Measurements from ENCODE around the gene NR1I3.

DNA sequence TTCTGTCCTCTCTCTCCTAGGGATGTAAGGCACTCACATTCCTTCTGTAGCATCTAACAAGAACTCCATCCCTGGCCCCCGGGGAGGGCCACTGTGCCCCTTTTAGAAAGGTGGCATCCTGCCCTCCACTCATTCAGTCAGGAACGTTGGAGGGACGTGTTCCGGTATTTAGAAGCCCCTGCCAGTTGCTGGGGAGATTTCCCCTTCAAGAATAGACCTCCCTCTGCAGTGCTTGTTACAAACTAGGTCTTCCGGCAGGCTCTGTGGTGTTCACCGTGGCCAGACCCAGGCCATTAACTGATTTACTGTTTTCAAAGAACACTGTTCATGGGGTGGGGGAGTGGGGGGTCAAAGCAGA is 21.3 kb upstream of the NR1I3 start:
- no peak for TF ChIP-seq CTCF (IDR thresholded peaks at IDR 0.05)
- TF ChIP-seq POLR2A (IDR thresholded peaks at IDR 0.05) = no peak
